Measurements from ENCODE around the gene SPATA1. TPM values are rescaled to one million over a fixed set of nuclear protein-coding genes. Genes with fewer than 3 reads are reported as not detected.

The SPATA1 gene
- total and polyA plus RNA-seq, 12 donors = 0.22 to 2.9 (median 1.5) TPM

- TF ChIP-seq CTCF (IDR thresholded peaks at IDR 0.05) = no peak
- Histone ChIP-seq H3K36me3 (no peaks in the 10 kb centered on the region), H3K4me3 (no peak overlapping the region), H3K27ac (no peak overlapping the region), H3K9me3 (peaks cover 0 to 15% (median 0%) of the 10 kb centered on the region in 11 donors), H3K4me1 (peaks cover 0 to 6% (median 0%) of the 10 kb centered on the region in 9 donors), H3K27me3 (no peaks in the 10 kb centered on the region)
- intact Hi-C loops (cut with DNase I) = loop anchor here in 1 of 10 donors (10.0 kb wide), 1 partner anchor 143 kb away; no protein-coding TSS in a partner anchor
- DNase-seq = no peak
- WGBS, 2 donors = 21 to 26% methylated on average over 3 of the region's 3 CpGs
- ATAC-seq = peak in 4 of 8 donors; percentile 18 to 58 (median 46)
Measured at GRCh38 chr1:84611796-84612195, 105.6 kb downstream of the SPATA1 start.

DNA sequence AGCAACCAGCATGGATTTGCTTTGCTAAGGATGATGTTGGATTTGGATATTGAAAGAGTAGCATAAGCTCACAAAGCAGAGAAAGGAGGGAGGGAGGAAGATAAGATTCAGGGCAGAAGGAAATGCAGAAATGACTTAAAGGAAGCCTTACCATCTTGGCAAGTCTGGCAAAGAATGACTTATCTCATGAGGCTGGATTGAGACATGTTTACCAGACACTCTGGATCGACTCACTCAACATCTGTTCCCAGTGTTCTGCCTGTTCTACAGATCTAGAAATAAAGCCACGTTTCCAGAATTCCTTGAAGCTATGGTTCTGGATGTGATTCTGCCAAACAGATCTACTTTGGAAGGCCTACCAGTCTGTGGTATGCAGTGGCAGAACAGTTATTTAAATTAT, 106.8 kb downstream of the SPATA1 start:
- TF ChIP-seq CTCF (IDR thresholded peaks at IDR 0.05) = no peak
- WGBS, 2 donors = 67 to 75% methylated on average over 2 of the region's 2 CpGs
- H3K27me3 ChIP-seq = no peaks in the 10 kb centered on the region
- H3K4me1 ChIP-seq = peaks cover 0 to 6% (median 0%) of the 10 kb centered on the region in 9 donors
- no peak for ATAC-seq
- H3K9me3 ChIP-seq = peaks cover 0 to 15% (median 0%) of the 10 kb centered on the region in 11 donors
- intact Hi-C loops (cut with DNase I) = loop anchor here in 1 of 10 donors (10.0 kb wide), 1 partner anchor 142 kb away; no protein-coding TSS in a partner anchor
- no peak overlapping the region for H3K4me3 ChIP-seq
- H3K36me3 ChIP-seq = no peaks in the 10 kb centered on the region
- no peak for DNase-seq
- no peak overlapping the region for H3K27ac ChIP-seq

- H3K4me3 ChIP-seq = no peak overlapping the region
- peaks cover 0 to 6% (median 0%) of the 10 kb centered on the region in 9 donors for H3K4me1 ChIP-seq
- no peaks in the 10 kb centered on the region for H3K36me3 ChIP-seq
- intact Hi-C loops (cut with DNase I) = loop anchor here in 1 of 10 donors (10.0 kb wide), 1 partner anchor 141 kb away; no protein-coding TSS in a partner anchor
- 90% methylated on average over 2 of the region's 2 CpGs for WGBS, 2 donors
- TF ChIP-seq CTCF (IDR thresholded peaks at IDR 0.05) = no peak
- DNase-seq (no peak), ATAC-seq (no peak)
- H3K9me3 ChIP-seq = peaks cover 0 to 15% (median 0%) of the 10 kb centered on the region in 11 donors
- no peak overlapping the region for H3K27ac ChIP-seq
- no peaks in the 10 kb centered on the region for H3K27me3 ChIP-seq
Measured at GRCh38 chr1:84613887-84614286, 107.7 kb downstream of the SPATA1 start.

GRCh38 chr1:84615790-84616189, 109.6 kb downstream of the SPATA1 start:
- Histone ChIP-seq H3K4me1 (peaks cover 0 to 22% (median 5%) of the 10 kb centered on the region in 9 donors), H3K4me3 (no peak overlapping the region), H3K9me3 (peaks cover 0 to 15% (median 0%) of the 10 kb centered on the region in 11 donors), H3K27ac (no peak overlapping the region), H3K27me3 (no peaks in the 10 kb centered on the region), H3K36me3 (no peaks in the 10 kb centered on the region)
- intact Hi-C loops (cut with DNase I) = loop anchor here in 4 of 10 donors (5.0 to 10.0 kb wide), 4 partner anchors 108 to 178 kb away; partner anchors contain the start of genes GNG5 (in 1 of the 4) and SPATA1 (in 1 of the 4)
- ATAC-seq = no peak
- WGBS, 2 donors = 89 to 91% methylated on average over 1 of the region's 1 CpG
- no peak for DNase-seq
- TF ChIP-seq CTCF (IDR thresholded peaks at IDR 0.05) = no peak

Other genes with a start within 250 kb of the SPATA1 start
- 1 to 10 TPM in 8 of 10 donors, under 1 TPM in 1, not detected in 1; 0.93 to 2.2 (median 1.4) TPM for gene SAMD13, start 204.7 kb upstream of the SPATA1 start, total RNA-seq
- gene SAMD13, start 204.7 kb upstream of the SPATA1 start, polyA plus RNA-seq = under 1 TPM; 0.37 to 0.41 TPM
- under 1 TPM in 1 of 10 donors, not detected in 9; 0.20 TPM for gene DNASE2B, start 107.9 kb upstream of the SPATA1 start, total RNA-seq
- gene DNASE2B, start 107.9 kb upstream of the SPATA1 start, polyA plus RNA-seq = not detected
- 10 to 100 TPM; 28.0 to 38.9 (median 32.0) TPM for gene RPF1, start 27.1 kb upstream of the SPATA1 start, total RNA-seq
- gene RPF1, start 27.1 kb upstream of the SPATA1 start, polyA plus RNA-seq = 10 to 100 TPM; 17.9 to 45.8 TPM
- gene GNG5, start 195 bp downstream of the SPATA1 start, total RNA-seq = 100 to 1,000 TPM; 155 to 216 (median 164) TPM
- 100 to 1,000 TPM; 140 to 254 TPM for gene GNG5, start 195 bp downstream of the SPATA1 start, polyA plus RNA-seq
- gene CTBS, start 68.1 kb downstream of the SPATA1 start, total RNA-seq = 10 to 100 TPM in 1 of 10 donors, 1 to 10 TPM in 9; 5.8 to 13.2 (median 7.3) TPM
- gene CTBS, start 68.1 kb downstream of the SPATA1 start, polyA plus RNA-seq = 1 to 10 TPM; 3.5 to 4.2 TPM
- gene SSX2IP, start 184.1 kb downstream of the SPATA1 start, total RNA-seq = 10 to 100 TPM in 8 of 10 donors, 1 to 10 TPM in 2; 6.3 to 14.9 (median 11.2) TPM
- 1 to 10 TPM; 2.9 to 4.3 TPM for gene SSX2IP, start 184.1 kb downstream of the SPATA1 start, polyA plus RNA-seq